HepG2 (cell line): ENCODE data around the gene GMEB2. TPM values are rescaled to one million over a fixed set of nuclear protein-coding genes. Genes with fewer than 3 reads are reported as not detected.

Experiments
- FOXA1 ChIP-seq, 2 experiments: fragments of 450-650 bp in 1 of 2; sonication (generic) in 1 of 2; formaldehyde crosslinking in 1 of 2; IDR thresholded peaks; 2 replicates each; pipeline versions ENCODE4 v1.4.0 to v1.6.1; 2016 to 2020; ENCODE audit warnings: missing genetic modification reagents in 1 of 2
- FOXO1 ChIP-seq: sonication (generic); formaldehyde crosslinking; IDR thresholded peaks from 2 replicates; pipeline ENCODE4 v1.4.0; 2020; ENCODE audit warnings: missing genetic modification reagents
- GABPA ChIP-seq, 2 experiments: IDR thresholded peaks; 2 replicates each; pipeline ENCODE4 v1.6.1; 2011 to 2016; ENCODE audit warnings: low read depth in 2 of 2, low read length in 1 of 2, missing biosample characterization in 1 of 2, missing genetic modification characterization in 1 of 2
- HINFP ChIP-seq: sonication (generic); formaldehyde crosslinking; IDR thresholded peaks from 2 replicates; pipeline ENCODE4 v1.4.0; 2020; ENCODE audit warnings: low read depth, mild to moderate bottlenecking, missing genetic modification reagents
- HMGXB3 ChIP-seq: sonication (generic); formaldehyde crosslinking; IDR thresholded peaks from 2 replicates; pipeline ENCODE4 v1.4.0; 2020; ENCODE audit warnings: missing genetic modification reagents, borderline replicate concordance
- IKZF5 ChIP-seq: IDR thresholded peaks from 2 replicates; pipeline ENCODE4 v1.6.1; 2018; ENCODE audit warnings: missing genetic modification reagents, mild to moderate bottlenecking, missing compliant biosample characterization
- IRF2 ChIP-seq: IDR thresholded peaks from 2 replicates; pipeline ENCODE4 v1.6.1; 2018; ENCODE audit warnings: missing genetic modification reagents, missing compliant biosample characterization
- KLF6 ChIP-seq: IDR thresholded peaks from 2 replicates; pipeline ENCODE4 v1.8.0; 2016; ENCODE audit warnings: missing biosample characterization, missing genetic modification reagents
- MAX ChIP-seq: IDR thresholded peaks from 2 replicates; pipeline ENCODE4 v1.6.1; 2012; ENCODE audit warnings: inconsistent platforms
- NFIB ChIP-seq: sonication (generic); formaldehyde crosslinking; IDR thresholded peaks from 2 replicates; pipeline ENCODE4 v1.9.0; 2021; ENCODE audit warnings: missing genetic modification reagents, mild to moderate bottlenecking, borderline replicate concordance
- NONO ChIP-seq, 2 experiments: fragments of 450-650 bp in 1 of 2; sonication (generic) in 1 of 2; formaldehyde crosslinking in 1 of 2; IDR thresholded peaks in 1 of 2; conservative IDR thresholded peaks in 1 of 2; 2 replicates each; pipeline versions ENCODE4 v1.6.1 to v1.8.0; 2017 to 2022; ENCODE audit warnings: mild to moderate bottlenecking in 1 of 2, missing genetic modification reagents in 1 of 2, moderate library complexity in 1 of 2
- SALL1 ChIP-seq: sonication (generic); formaldehyde crosslinking; IDR thresholded peaks from 2 replicates; pipeline ENCODE4 v1.8.0; 2022; ENCODE audit warnings: mild to moderate bottlenecking, missing genetic modification reagents
- SAP130 ChIP-seq: IDR thresholded peaks from 2 replicates; pipeline ENCODE4 v1.6.1; 2016; ENCODE audit warnings: low read depth
- SIN3B ChIP-seq: fragments of 150-350 bp; IDR thresholded peaks from 2 replicates; pipeline ENCODE4 v1.6.1; 2014; ENCODE audit warnings: low read length
- SRY ChIP-seq: sonication (generic); formaldehyde crosslinking; IDR thresholded peaks from 2 replicates; pipeline ENCODE4 v1.8.0; 2022; ENCODE audit warnings: mild to moderate bottlenecking, missing genetic modification reagents
- STAG1 ChIP-seq: sonication (generic); formaldehyde crosslinking; IDR thresholded peaks from 2 replicates; pipeline ENCODE4 v1.4.0; 2020; ENCODE audit warnings: missing genetic modification reagents
- TRAFD1 ChIP-seq: sonication (generic); formaldehyde crosslinking; IDR thresholded peaks from 2 replicates; pipeline ENCODE4 v1.5.1; 2020; ENCODE audit warnings: missing genetic modification reagents, mild to moderate bottlenecking, borderline replicate concordance
- ZFX ChIP-seq: sonication (generic); formaldehyde crosslinking; IDR thresholded peaks from 2 replicates; pipeline ENCODE4 v1.4.0; 2020; ENCODE audit warnings: mild to moderate bottlenecking, low read depth, missing genetic modification reagents, moderate library complexity
- ZNF580 ChIP-seq: IDR thresholded peaks from 2 replicates; pipeline ENCODE4 v1.6.1; 2016; ENCODE audit warnings: low read depth, borderline replicate concordance
- polyA plus RNA-seq, 8 experiments: library from polyadenylated mRNA; depleted of rRNA in 3 of 8; stranded (reverse) in 7 of 8; unstranded in 1 of 8; fragments of >200 nt; fragmentation: Illumina TruSeq in 4 of 8; extraction: Trizol in 4 of 8; gene quantifications; 2 replicates each; pipeline versions ENCODE4 v1.2.1 to v1.2.3, GENCODE V29; 2011 to 2016; ENCODE audit warnings: low read depth in 4 of 8, missing spikeins in 1 of 8, mixed read lengths in 1 of 8; ENCODE audit not compliant: insufficient read depth in 1 of 8
- total RNA-seq, 5 experiments: library from RNA; depleted of rRNA; stranded (reverse); fragments of >200 nt; fragmentation: Illumina TruSeq; extraction: Trizol; gene quantifications; 2 replicates each; pipeline ENCODE4 v1.2.3, GENCODE V29; 2016; ENCODE audit warnings: low read depth in 1 of 5

The GMEB2 gene
- total and polyA plus RNA-seq, 2 of the 13 experiments (the other 11 are each of a cell fraction or from before 2014, with no cell fraction given) = 10.6 to 12.4 TPM

- TF ChIP-seq TRAFD1 (CRISPR knock-in tag) = 0 out of 2 replicates have a peak, but pooled peaks have one; percentile 84
- peak; percentile 71; the same call in 1 of the 2 replicates for TF ChIP-seq KLF6 (CRISPR knock-in tag)
- TF ChIP-seq ZFX (CRISPR knock-in tag) = 0 out of 2 replicates have a peak, but pooled peaks have one; percentile 24
- TF ChIP-seq FOXA1 (IDR thresholded peaks at IDR 0.05) = no peak
- no peak for TF ChIP-seq FOXA1 (CRISPR knock-in tag; IDR thresholded peaks at IDR 0.05)
- TF ChIP-seq NFIB (CRISPR knock-in tag) = 0 out of 2 replicates have a peak, but pooled peaks have one; percentile 28
- TF ChIP-seq HINFP (CRISPR knock-in tag) = peak; percentile 26; the same call in 1 of the 2 replicates
- TF ChIP-seq NONO (IDR thresholded peaks at IDR 0.05) = no peak
- no peak for TF ChIP-seq NONO (CRISPR knock-in tag; conservative IDR thresholded peaks at IDR 0.05)
- peak; percentile 59; the same call in 1 of the 2 replicates for TF ChIP-seq IKZF5 (CRISPR knock-in tag)
- peak; percentile 54; the same call in 1 of the 2 replicates for TF ChIP-seq SALL1 (CRISPR knock-in tag)
- peak; percentile 52; the same call in 1 of the 2 replicates for TF ChIP-seq HMGXB3 (CRISPR knock-in tag)
- peak; percentile 32; the same call in 1 of the 2 replicates for TF ChIP-seq IRF2 (CRISPR knock-in tag)
- peak; percentile 96 for TF ChIP-seq STAG1 (CRISPR knock-in tag)
- TF ChIP-seq SAP130 (CRISPR knock-in tag) = peak; percentile 63
- no peak for TF ChIP-seq GABPA (IDR thresholded peaks at IDR 0.05; ENCODE audit: low read depth, low read length)
- no peak for TF ChIP-seq GABPA (CRISPR knock-in tag; IDR thresholded peaks at IDR 0.05; ENCODE audit: low read depth)
- TF ChIP-seq MAX = peak; percentile 39; the same call in 1 of the 2 replicates
- TF ChIP-seq SIN3B = 0 out of 2 replicates have a peak, but pooled peaks have one; percentile 14
- peak; percentile 60; the same call in 1 of the 2 replicates for TF ChIP-seq SRY (CRISPR knock-in tag)
- peak; percentile 52; the same call in 1 of the 2 replicates for TF ChIP-seq FOXO1 (CRISPR knock-in tag)
- peak; percentile 55; the same call in 1 of the 2 replicates for TF ChIP-seq ZNF580 (CRISPR knock-in tag)
Observed at GRCh38 chr20:63580796-63581461, 46.0 kb downstream of the GMEB2 start (continued).
